ENCODE measurements around the gene JAK3.
"Not testable (repeated sequence)": the region's sequence is repeated elsewhere in the genome, so short reads cannot be mapped to it uniquely, and the experiment has no call there.

Gene JAK3

DNA sequence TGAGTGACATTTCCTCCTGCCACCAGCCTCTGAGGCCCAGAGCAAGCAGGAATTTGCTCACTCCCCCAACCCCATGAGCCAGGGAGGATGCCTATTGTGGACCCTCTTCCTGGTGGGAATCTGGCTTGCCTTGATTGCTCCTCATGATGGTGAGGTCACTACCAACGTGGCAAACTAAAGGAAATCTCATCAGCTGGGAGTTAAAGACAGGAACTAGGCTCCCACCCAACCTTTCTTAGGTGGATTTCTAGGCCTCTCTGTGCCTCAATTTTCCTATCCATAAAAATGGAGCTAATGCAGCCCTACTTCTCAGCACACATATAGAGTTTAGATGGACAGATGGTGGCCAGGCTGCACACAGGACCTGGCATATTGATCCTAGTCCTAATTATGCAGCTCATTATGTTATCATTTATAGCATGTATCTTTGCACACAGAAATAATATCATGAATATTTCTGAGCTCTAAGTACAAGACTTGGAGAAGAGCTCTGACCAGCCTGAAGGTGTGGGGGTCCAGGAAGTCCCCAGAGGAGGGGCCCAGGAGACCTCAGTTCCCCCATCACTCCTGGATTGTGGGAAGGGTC lies 50.9 kb downstream of the JAK3 start:
- no peak for DNase-seq (ENCODE audit: low spot score in 2 of 2)
- H3K4me3 ChIP-seq: no peak overlapping the region
- H3K9me3 ChIP-seq: no peaks in the 10 kb centered on the region
- in situ Hi-C loops (cut with MboI; ENCODE audit: low sequenced_read_pairs): no loop called here
- H3K27me3 ChIP-seq (ENCODE audit: low read depth): peaks cover 18% of the 10 kb centered on the region
- peaks cover 8% of the 10 kb centered on the region for H3K4me1 ChIP-seq
- no peaks in the 10 kb centered on the region for H3K36me3 ChIP-seq (replicated peaks)

- peaks cover 13% of the 10 kb centered on the region for H3K4me1 ChIP-seq
- peaks cover 17% of the 10 kb centered on the region for H3K27me3 ChIP-seq (ENCODE audit: low read depth)
- no peak overlapping the region for H3K4me3 ChIP-seq
- no peak for DNase-seq (ENCODE audit: low spot score in 2 of 2)
- no peaks in the 10 kb centered on the region for H3K9me3 ChIP-seq
- in situ Hi-C loops (cut with MboI; ENCODE audit: low sequenced_read_pairs): no loop called here
- no peaks in the 10 kb centered on the region for H3K36me3 ChIP-seq (replicated peaks)
Measured at GRCh38 chr19:17796013-17796837, 51.6 kb downstream of the JAK3 start.

DNA sequence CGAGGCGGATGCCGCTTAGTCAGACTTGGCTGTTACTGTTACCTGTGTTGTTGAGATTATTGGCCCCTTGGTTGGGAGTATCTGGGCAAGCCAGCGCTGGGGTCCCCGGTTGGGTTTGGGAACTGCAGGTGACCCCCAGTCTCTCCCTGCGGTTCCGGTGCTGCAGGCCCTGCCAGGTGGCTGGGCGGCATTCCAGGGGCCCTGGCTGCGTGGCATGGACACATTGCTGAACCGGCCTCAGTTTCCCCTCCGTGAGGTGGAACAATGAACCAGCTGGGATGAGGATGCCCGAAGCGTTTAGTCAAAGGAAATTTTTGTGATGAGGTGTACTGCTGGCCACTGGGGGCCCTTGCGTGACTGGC lies 52.3 kb downstream of the JAK3 start:
- Histone ChIP-seq H3K36me3 (replicated peaks) (no peaks in the 10 kb centered on the region), H3K4me1 (peaks cover 13% of the 10 kb centered on the region), H3K9me3 (no peaks in the 10 kb centered on the region), H3K27me3 (ENCODE audit: low read depth) (peaks cover 14% of the 10 kb centered on the region), H3K4me3 (peak overlapping the region; percentile 24)
- DNase-seq (ENCODE audit: low spot score in 2 of 2): no peak
- in situ Hi-C loops (cut with MboI; ENCODE audit: low sequenced_read_pairs): no loop called here

GRCh38 chr19:17794731-17795494 lies 52.9 kb downstream of the JAK3 start, which contains the start of gene B3GNT3:
B3GNT3 (plus strand) TSS chr19:17795138; CDS start chr19:17807808, 12,670 bp downstream.
- peak; percentile 8 to 84 for DNase-seq (ENCODE audit: low spot score in 2 of 2)
- in situ Hi-C loops (cut with MboI; ENCODE audit: low sequenced_read_pairs): no loop called here
- no peaks in the 10 kb centered on the region for H3K36me3 ChIP-seq (replicated peaks)
- peaks cover 13% of the 10 kb centered on the region for H3K4me1 ChIP-seq
- H3K27me3 ChIP-seq (ENCODE audit: low read depth): peaks cover 13% of the 10 kb centered on the region
- peak within 1 kb of the TSS; percentile 24 for H3K4me3 ChIP-seq
- H3K9me3 ChIP-seq: no peaks in the 10 kb centered on the region

DNA sequence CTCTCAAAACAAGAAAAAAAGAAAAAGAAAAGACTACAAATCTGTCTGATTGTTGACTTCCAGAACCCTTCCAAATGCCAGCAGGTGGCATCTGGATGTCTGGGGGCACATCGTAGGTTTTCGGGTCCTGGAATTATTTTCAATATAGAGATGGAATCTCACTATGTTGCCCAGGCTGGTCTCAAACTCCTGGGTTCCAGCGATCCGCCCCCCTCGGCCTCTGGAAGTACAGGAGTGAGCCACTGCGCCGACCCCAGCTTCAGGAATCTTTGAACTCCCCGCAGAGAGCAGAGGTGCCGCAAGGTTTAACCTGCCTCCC lies 53.4 kb downstream of the JAK3 start:
- Histone ChIP-seq H3K27me3 (ENCODE audit: low read depth) (peaks cover 13% of the 10 kb centered on the region), H3K9me3 (no peaks in the 10 kb centered on the region), H3K36me3 (replicated peaks) (no peaks in the 10 kb centered on the region), H3K4me1 (peaks cover 13% of the 10 kb centered on the region), H3K4me3 (no peak overlapping the region)
- in situ Hi-C loops (cut with MboI; ENCODE audit: low sequenced_read_pairs): no loop called here
- DNase-seq (ENCODE audit: low spot score in 2 of 2): no peak

- no peaks in the 10 kb centered on the region for H3K9me3 ChIP-seq
- in situ Hi-C loops (cut with MboI; ENCODE audit: low sequenced_read_pairs): no loop called here
- no peak overlapping the region for H3K4me3 ChIP-seq
- no peak for DNase-seq (ENCODE audit: low spot score in 2 of 2)
- peaks cover 9% of the 10 kb centered on the region for H3K27me3 ChIP-seq (ENCODE audit: low read depth)
- H3K4me1 ChIP-seq: peaks cover 13% of the 10 kb centered on the region
- H3K36me3 ChIP-seq (replicated peaks): no peaks in the 10 kb centered on the region
Measured at GRCh38 chr19:17790059-17790780, 57.6 kb downstream of the JAK3 start.

DNA sequence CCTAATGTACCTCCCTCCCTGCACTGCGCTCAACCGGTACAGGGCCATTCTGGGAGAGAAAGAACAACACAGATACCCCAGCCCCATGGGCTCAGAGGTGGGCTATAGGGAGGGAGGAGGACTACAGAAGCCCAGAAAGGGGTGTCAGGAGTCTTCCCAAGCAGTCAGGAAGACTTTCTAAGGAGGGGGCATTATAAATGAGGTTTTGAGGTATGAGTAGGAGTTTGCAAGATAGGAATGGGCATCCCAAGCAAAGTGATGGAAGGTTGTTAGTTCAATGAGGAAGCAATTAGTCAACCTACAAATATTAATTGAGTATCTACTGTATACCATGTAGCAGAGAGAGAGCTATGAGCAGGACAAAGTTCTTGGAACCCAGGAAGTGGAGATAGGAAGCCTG lies 59.1 kb downstream of the JAK3 start:
- no peak for DNase-seq (ENCODE audit: low spot score in 2 of 2)
- Histone ChIP-seq H3K36me3 (replicated peaks) (0 out of 2 replicates have a peak, but pooled peaks cover 3% of the 10 kb centered on the region), H3K27me3 (ENCODE audit: low read depth) (no peaks in the 10 kb centered on the region), H3K9me3 (no peaks in the 10 kb centered on the region), H3K4me3 (no peak overlapping the region), H3K4me1 (peaks cover 7% of the 10 kb centered on the region)
- in situ Hi-C loops (cut with MboI; ENCODE audit: low sequenced_read_pairs): no loop called here

DNA sequence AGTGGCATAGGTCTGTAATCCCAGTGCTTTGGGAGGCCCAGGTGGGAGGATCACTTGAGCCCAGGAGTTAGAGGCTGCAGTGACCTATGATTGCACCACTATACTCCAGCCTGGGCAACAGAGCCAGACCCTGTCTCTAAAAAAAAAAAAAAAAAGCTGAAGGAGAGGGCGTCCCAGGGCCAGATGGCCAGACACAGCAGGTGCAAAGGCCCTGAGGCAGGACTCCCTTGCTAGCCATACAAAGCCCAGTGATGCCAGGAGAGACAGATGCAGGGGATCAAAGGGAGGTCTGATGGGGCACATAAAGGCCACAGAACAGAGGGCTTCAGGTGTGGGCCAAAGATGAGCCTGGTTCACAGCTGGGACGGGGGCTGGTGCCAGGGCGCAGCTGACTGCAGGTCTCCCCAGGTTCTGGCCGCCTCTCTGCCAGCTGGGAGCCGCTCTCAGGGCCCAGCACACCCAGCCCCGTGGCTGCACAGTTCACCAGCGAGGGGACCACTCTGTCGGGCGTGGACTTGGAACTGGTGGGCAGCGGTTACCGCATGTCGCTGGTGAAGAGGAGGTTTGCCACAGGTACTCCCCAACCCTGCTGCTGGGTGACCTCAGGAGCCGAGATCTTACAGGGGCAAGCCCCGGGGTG lies 60.4 kb downstream of the JAK3 start:
- Histone ChIP-seq H3K36me3 (replicated peaks) (0 out of 2 replicates have a peak, but pooled peaks cover 3% of the 10 kb centered on the region), H3K9me3 (no peaks in the 10 kb centered on the region), H3K4me3 (no peak overlapping the region), H3K4me1 (peaks cover 7% of the 10 kb centered on the region), H3K27me3 (ENCODE audit: low read depth) (no peaks in the 10 kb centered on the region)
- DNase-seq (ENCODE audit: low spot score in 2 of 2): no peak
- in situ Hi-C loops (cut with MboI; ENCODE audit: low sequenced_read_pairs): no loop called here

GRCh38 chr19:17784201-17785008 lies 63.4 kb downstream of the JAK3 start:
- no peaks in the 10 kb centered on the region for H3K9me3 ChIP-seq
- no peaks in the 10 kb centered on the region for H3K4me1 ChIP-seq
- 0 out of 2 replicates have a peak, but pooled peaks cover 3% of the 10 kb centered on the region for H3K36me3 ChIP-seq (replicated peaks)
- H3K27me3 ChIP-seq (ENCODE audit: low read depth): no peaks in the 10 kb centered on the region
- H3K4me3 ChIP-seq: no peak overlapping the region
- in situ Hi-C loops (cut with MboI; ENCODE audit: low sequenced_read_pairs): no loop called here
- peak; percentile 59 to 87 for DNase-seq (ENCODE audit: low spot score in 2 of 2)

- DNase-seq (ENCODE audit: low spot score in 2 of 2); H3K4me3 ChIP-seq; H3K4me1 ChIP-seq; in situ Hi-C loops (cut with MboI; ENCODE audit: low sequenced_read_pairs); H3K27me3 ChIP-seq (ENCODE audit: low read depth); H3K36me3 ChIP-seq (replicated peaks); H3K9me3 ChIP-seq: not testable (repeated sequence)
Measured at GRCh38 chr19:17783721-17784120, 64.1 kb downstream of the JAK3 start.

- H3K4me3 ChIP-seq: no peak overlapping the region
- DNase-seq (ENCODE audit: low spot score in 2 of 2): no peak
- no peaks in the 10 kb centered on the region for H3K27me3 ChIP-seq (ENCODE audit: low read depth)
- no peaks in the 10 kb centered on the region for H3K4me1 ChIP-seq
- H3K36me3 ChIP-seq (replicated peaks): 0 out of 2 replicates have a peak, but pooled peaks cover 3% of the 10 kb centered on the region
- H3K9me3 ChIP-seq: no peaks in the 10 kb centered on the region
- in situ Hi-C loops (cut with MboI; ENCODE audit: low sequenced_read_pairs): no loop called here
Measured at GRCh38 chr19:17780781-17781180, 67.0 kb downstream of the JAK3 start.

DNA sequence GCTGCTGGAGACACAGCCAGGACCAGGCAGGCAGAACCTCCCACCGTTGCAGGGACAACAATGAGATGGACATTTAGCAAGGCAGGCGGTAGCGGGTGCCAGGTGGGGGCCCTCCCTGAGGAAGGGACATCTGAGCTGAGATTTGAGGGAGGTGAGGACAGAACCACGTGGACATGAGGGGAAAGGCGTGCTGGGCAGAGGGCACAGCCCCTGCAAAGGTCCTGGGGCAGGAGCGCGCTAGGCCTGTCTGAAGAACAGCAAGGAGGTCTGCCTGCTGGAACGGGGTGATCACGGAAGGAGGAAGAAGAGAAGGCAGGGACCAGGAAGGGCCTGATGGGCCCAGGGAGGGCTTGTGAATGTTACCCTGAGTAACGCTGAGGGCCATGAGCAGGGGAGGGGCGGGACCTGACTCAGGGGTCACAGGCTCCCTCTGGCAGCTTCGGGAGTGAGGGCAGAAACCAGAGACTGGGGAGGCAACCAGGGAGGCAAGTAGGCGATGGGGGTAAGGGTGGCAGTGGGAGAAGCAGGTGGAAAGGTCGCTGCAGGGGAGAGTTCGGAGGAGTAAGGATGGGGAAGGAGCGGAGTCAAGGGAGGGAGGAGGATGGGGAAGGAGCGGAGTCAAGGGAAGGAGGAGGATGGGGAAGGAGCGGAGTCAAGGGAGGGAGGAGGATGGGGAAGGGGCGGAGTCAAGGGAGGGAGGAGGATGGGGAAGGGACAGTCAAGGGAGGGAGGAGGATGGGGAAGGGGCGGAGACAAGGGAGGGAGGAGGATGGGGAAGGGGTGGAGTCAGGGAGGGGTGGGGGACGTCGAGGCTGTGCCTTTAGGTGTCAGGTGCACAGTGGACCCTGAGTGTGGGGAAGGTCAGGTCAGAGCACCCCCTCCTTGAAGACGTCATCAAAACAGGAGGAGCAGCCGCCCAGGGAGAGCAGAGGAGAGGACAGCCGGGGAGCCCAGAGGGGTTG lies 68.5 kb downstream of the JAK3 start:
- no peaks in the 10 kb centered on the region for H3K27me3 ChIP-seq (ENCODE audit: low read depth)
- no peaks in the 10 kb centered on the region for H3K9me3 ChIP-seq
- in situ Hi-C loops (cut with MboI; ENCODE audit: low sequenced_read_pairs): no loop called here
- H3K4me3 ChIP-seq: no peak overlapping the region
- H3K36me3 ChIP-seq (replicated peaks): no peaks in the 10 kb centered on the region
- H3K4me1 ChIP-seq: no peaks in the 10 kb centered on the region
- peak; percentile 24 to 71 for DNase-seq (ENCODE audit: low spot score in 2 of 2)
